Keratinocyte (primary cell): ENCODE measurements around the gene ASIC2. TPM values are rescaled to one million over a fixed set of nuclear protein-coding genes. Genes with fewer than 3 reads are reported as not detected.
A peak's percentile ranks its signal among the peaks of the same experiment; 100 is the strongest.

Experiments used
- DNase-seq: peaks from one replicate; pipeline ENCODE4 v3.0.0-alpha.2; 2011; ENCODE audit warnings: low read depth, missing footprints, low spot score
- FAIRE-seq: peaks from 2 replicates; lab custom pipeline; 2011; peaks lifted over from hg19 to GRCh38; lab: Jason Lieb, UNC
- H2AFZ ChIP-seq: 2 replicates; pipeline ENCODE4 v1.6.0; 2012; ENCODE audit warnings: low read length, control low read depth, inconsistent platforms; ENCODE audit not compliant: control insufficient read depth
- H3K27ac ChIP-seq: 2 replicates; pipeline ENCODE4 v1.5.1; 2011; ENCODE audit warnings: low read length; ENCODE audit not compliant: control insufficient read depth, insufficient read depth
- H3K27me3 ChIP-seq: 3 replicates; pipeline ENCODE4 v1.6.0; 2011; ENCODE audit warnings: low read length; ENCODE audit not compliant: control insufficient read depth, insufficient read depth; ENCODE audit errors: extremely low read depth
- H3K36me3 ChIP-seq, 2 experiments: 2 replicates in 1 of 2; 3 replicates in 1 of 2; pipeline ENCODE4 v1.5.1; 2011; ENCODE audit warnings: low read length in 2 of 2, mild to moderate bottlenecking in 1 of 2; ENCODE audit not compliant: control insufficient read depth in 2 of 2, insufficient read depth in 2 of 2; ENCODE audit errors: extremely low read depth in 1 of 2
- H3K4me1 ChIP-seq: 3 replicates; pipeline ENCODE4 v1.5.1; 2011; ENCODE audit warnings: low read length; ENCODE audit not compliant: control insufficient read depth, insufficient read depth; ENCODE audit errors: extremely low read depth
- H3K4me2 ChIP-seq: 3 replicates; pipeline ENCODE4 v1.6.0; 2011; ENCODE audit warnings: low read depth, low read length; ENCODE audit not compliant: control insufficient read depth, insufficient read depth; ENCODE audit errors: extremely low read depth
- H3K4me3 ChIP-seq, 3 experiments: fragments of 200-600 bp in 1 of 3; sonication (generic) in 1 of 3; 2 replicates in 2 of 3; 3 replicates in 1 of 3; pipeline ENCODE4 v1.5.1; 2011 to 2016; ENCODE audit warnings: low read length in 3 of 3, mild to moderate bottlenecking in 3 of 3, control low read depth in 2 of 3, inconsistent platforms in 1 of 3, low read depth in 1 of 3, mixed read lengths in 1 of 3, mixed run types in 1 of 3, moderate library complexity in 1 of 3; ENCODE audit not compliant: control insufficient read depth in 2 of 3, insufficient read depth in 2 of 3; ENCODE audit errors: extremely low read depth in 1 of 3
- H3K79me2 ChIP-seq: 2 replicates; pipeline ENCODE4 v1.6.0; 2012; ENCODE audit warnings: low read length; ENCODE audit not compliant: control insufficient read depth, insufficient read depth
- H3K9ac ChIP-seq: 3 replicates; pipeline ENCODE4 v1.6.0; 2011; ENCODE audit warnings: low read length; ENCODE audit not compliant: control insufficient read depth, insufficient read depth; ENCODE audit errors: extremely low read depth
- H3K9me1 ChIP-seq: 3 replicates; pipeline ENCODE4 v1.6.0; 2011; ENCODE audit warnings: low read length; ENCODE audit not compliant: control insufficient read depth, insufficient read depth; ENCODE audit errors: extremely low read depth
- H3K9me3 ChIP-seq: 2 replicates; pipeline ENCODE4 v1.5.1; 2012; ENCODE audit warnings: low read depth, low read length; ENCODE audit not compliant: control insufficient read depth
- H4K20me1 ChIP-seq: 3 replicates; pipeline ENCODE4 v1.6.0; 2011; ENCODE audit warnings: low read length; ENCODE audit not compliant: control insufficient read depth, insufficient read depth; ENCODE audit errors: extremely low read depth
- EZH2 ChIP-seq: IDR thresholded peaks from one replicate; pipeline ENCODE4 v1.6.1; 2012; ENCODE audit warnings: inconsistent platforms, mild to moderate bottlenecking, low read length, moderate library complexity
- dilution Hi-C: fragments of 300-500 bp; cut with MboI; formaldehyde crosslinking; loops from one replicate; pipeline ENCODE4 v1.7.0; 2020; ENCODE audit warnings: low sequenced_read_pairs; ENCODE audit not compliant: extremely low pct_ligation_motif_present
- polyA plus RNA-seq, 5 experiments: library from polyadenylated mRNA; depleted of rRNA in 3 of 5; stranded (reverse) in 3 of 5; stranded (forward) in 1 of 5; unstranded in 1 of 5; fragments of >200 nt; gene quantifications; 1 replicate in 1 of 5; 2 replicates in 3 of 5; 3 replicates in 1 of 5; pipeline versions ENCODE4 v1.2.1 to v1.2.3, GENCODE V29; 2011 to 2012; ENCODE audit warnings: missing spikeins in 2 of 5, low read depth in 1 of 5, low replicate concordance in 1 of 5
- TF ChIP-seq, protein P1 (sequence below), 3 experiments: IDR thresholded peaks in 1 of 3; conservative IDR thresholded peaks in 1 of 3; optimal IDR thresholded peaks in 1 of 3; 2 replicates in 2 of 3; 3 replicates in 1 of 3; pipeline versions ENCODE3 to v1.5.1; 2011; ENCODE audit warnings: low read length in 3 of 3, mild to moderate bottlenecking in 3 of 3, moderate library complexity in 2 of 3, control low read depth in 1 of 3, inconsistent platforms in 1 of 3; ENCODE audit not compliant: insufficient read depth in 2 of 3; ENCODE audit errors: extremely low read depth in 1 of 3

Gene ASIC2
- polyA plus RNA-seq, 1 donor (not counting 4 experiments of a cell fraction or from before 2014, with no cell fraction given), result not detected

DNA sequence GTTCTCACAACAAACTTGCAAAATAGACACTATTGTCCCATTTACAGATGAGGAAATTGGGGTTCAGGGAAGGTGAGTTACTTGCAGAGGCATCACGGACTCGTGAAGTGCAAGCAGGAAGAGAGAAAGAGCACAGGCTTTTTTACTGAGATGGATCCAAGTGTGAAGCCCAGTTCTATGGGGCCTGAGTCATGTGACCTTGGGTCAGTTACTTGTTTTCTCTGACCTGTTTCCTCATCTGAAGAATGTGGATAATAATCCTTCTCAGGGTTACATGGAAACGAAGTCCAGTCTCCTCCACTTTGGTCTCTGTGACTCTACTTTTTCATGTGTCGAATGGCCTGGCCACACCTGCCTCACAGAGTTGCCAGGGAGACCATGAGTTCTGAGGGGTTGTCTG lies 167.0 kb downstream of the ASIC2 start:
- no peak overlapping the region for H3K27ac ChIP-seq
- no peak overlapping the region for H3K9ac ChIP-seq
- no peak for DNase-seq
- dilution Hi-C loops, result no loop called here
- H3K36me3 ChIP-seq, result no peaks in the 10 kb centered on the region
- no peak overlapping the region for H2AFZ ChIP-seq
- no peaks in the 10 kb centered on the region for H3K27me3 ChIP-seq
- H3K4me2 ChIP-seq, result no peak overlapping the region
- no peaks in the 10 kb centered on the region for H3K9me3 ChIP-seq
- no peaks in the 10 kb centered on the region for H3K9me1 ChIP-seq
- FAIRE-seq, result peak; percentile 44
- TF ChIP-seq, protein P1, sequence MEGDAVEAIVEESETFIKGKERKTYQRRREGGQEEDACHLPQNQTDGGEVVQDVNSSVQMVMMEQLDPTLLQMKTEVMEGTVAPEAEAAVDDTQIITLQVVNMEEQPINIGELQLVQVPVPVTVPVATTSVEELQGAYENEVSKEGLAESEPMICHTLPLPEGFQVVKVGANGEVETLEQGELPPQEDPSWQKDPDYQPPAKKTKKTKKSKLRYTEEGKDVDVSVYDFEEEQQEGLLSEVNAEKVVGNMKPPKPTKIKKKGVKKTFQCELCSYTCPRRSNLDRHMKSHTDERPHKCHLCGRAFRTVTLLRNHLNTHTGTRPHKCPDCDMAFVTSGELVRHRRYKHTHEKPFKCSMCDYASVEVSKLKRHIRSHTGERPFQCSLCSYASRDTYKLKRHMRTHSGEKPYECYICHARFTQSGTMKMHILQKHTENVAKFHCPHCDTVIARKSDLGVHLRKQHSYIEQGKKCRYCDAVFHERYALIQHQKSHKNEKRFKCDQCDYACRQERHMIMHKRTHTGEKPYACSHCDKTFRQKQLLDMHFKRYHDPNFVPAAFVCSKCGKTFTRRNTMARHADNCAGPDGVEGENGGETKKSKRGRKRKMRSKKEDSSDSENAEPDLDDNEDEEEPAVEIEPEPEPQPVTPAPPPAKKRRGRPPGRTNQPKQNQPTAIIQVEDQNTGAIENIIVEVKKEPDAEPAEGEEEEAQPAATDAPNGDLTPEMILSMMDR (optimal IDR thresholded peaks at IDR 0.05 in 1 of 3, IDR thresholded peaks at IDR 0.05 in 1 of 3, conservative IDR thresholded peaks at IDR 0.05 in 1 of 3; ENCODE audit: extremely low read depth in 1 of 3, insufficient read depth in 2 of 3, low read length in 3 of 3), result no peak
- no peak for TF ChIP-seq EZH2
- H4K20me1 ChIP-seq, result no peaks in the 10 kb centered on the region
- no peak overlapping the region for H3K4me3 ChIP-seq
- H3K79me2 ChIP-seq, result no peaks in the 10 kb centered on the region
- peaks cover 30% of the 10 kb centered on the region for H3K4me1 ChIP-seq

DNA sequence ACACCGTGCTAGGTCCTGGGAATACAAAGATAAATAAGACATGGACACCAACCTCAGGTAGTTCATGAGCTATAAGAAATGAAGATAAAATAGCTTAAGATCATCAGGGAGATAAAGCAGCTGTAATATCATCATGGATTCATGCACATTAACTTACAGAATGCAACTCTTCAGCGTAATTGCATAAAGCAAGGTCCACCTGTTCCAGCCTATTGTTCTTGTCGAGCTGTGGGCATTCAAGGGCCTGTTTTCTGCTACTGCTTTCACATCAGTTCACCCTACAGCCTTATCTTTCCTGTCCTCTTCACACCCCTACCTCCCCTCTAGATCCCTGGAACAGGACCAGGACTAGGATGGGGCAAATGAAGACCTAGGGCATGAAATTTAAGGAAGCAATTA lies 167.5 kb downstream of the ASIC2 start:
- H2AFZ ChIP-seq, result no peak overlapping the region
- dilution Hi-C loops, result no loop called here
- TF ChIP-seq, protein P1 (optimal IDR thresholded peaks at IDR 0.05 in 1 of 3, IDR thresholded peaks at IDR 0.05 in 1 of 3, conservative IDR thresholded peaks at IDR 0.05 in 1 of 3; ENCODE audit: extremely low read depth in 1 of 3, insufficient read depth in 2 of 3, low read length in 3 of 3), result no peak
- TF ChIP-seq EZH2, result no peak
- H3K36me3 ChIP-seq, result no peaks in the 10 kb centered on the region
- no peak overlapping the region for H3K4me2 ChIP-seq
- DNase-seq (no peak), FAIRE-seq (no peak)
- peaks cover 28% of the 10 kb centered on the region for H3K4me1 ChIP-seq
- no peak overlapping the region for H3K9ac ChIP-seq
- no peak overlapping the region for H3K27ac ChIP-seq
- H3K27me3 ChIP-seq, result no peaks in the 10 kb centered on the region
- H3K79me2 ChIP-seq, result no peaks in the 10 kb centered on the region
- H3K4me3 ChIP-seq, result no peak overlapping the region
- H3K9me3 ChIP-seq, result no peaks in the 10 kb centered on the region
- H3K9me1 ChIP-seq, result no peaks in the 10 kb centered on the region
- H4K20me1 ChIP-seq, result no peaks in the 10 kb centered on the region
